GM18858 (cell line): ENCODE results near the gene SLC15A5.

Source experiments
- ATAC-seq: cut with Tn5 transposase; IDR thresholded peaks from one replicate; pipeline ENCODE4 v1.9.1; 2021; ENCODE audit not compliant: unreplicated experiment

Gene SLC15A5

GRCh38 chr12:16277585-16277984 is at the start of gene SLC15A5:
TSS of gene SLC15A5 (minus strand) at chr12:16277685. CDS start at chr12:16277685, 0 bp downstream.
- no peak for ATAC-seq

GRCh38 chr12:16325426-16325825 is 47.9 kb upstream of the SLC15A5 start:
- ATAC-seq = no peak

GRCh38 chr12:16324772-16325171 is 47.3 kb upstream of the SLC15A5 start:
- ATAC-seq = no peak

- no peak for ATAC-seq
Measured at GRCh38 chr12:16324272-16324671, 46.8 kb upstream of the SLC15A5 start.

- ATAC-seq = no peak
Measured at GRCh38 chr12:16323638-16324037, 46.2 kb upstream of the SLC15A5 start.

GRCh38 chr12:16323010-16323409 is 45.5 kb upstream of the SLC15A5 start:
- no peak for ATAC-seq

GRCh38 chr12:16310934-16311333 is 33.4 kb upstream of the SLC15A5 start:
- ATAC-seq = no peak

GRCh38 chr12:16307856-16308475 is 30.5 kb upstream of the SLC15A5 start:
- ATAC-seq = no peak

- no peak for ATAC-seq
Measured at GRCh38 chr12:16303939-16304338, 26.5 kb upstream of the SLC15A5 start.

GRCh38 chr12:16300736-16301135 is 23.3 kb upstream of the SLC15A5 start:
- ATAC-seq = no peak

- no peak for ATAC-seq
Measured at GRCh38 chr12:16300122-16300521, 22.6 kb upstream of the SLC15A5 start.

- no peak for ATAC-seq
Measured at GRCh38 chr12:16299403-16299802, 21.9 kb upstream of the SLC15A5 start.

GRCh38 chr12:16297521-16297920 is 20.0 kb upstream of the SLC15A5 start:
- no peak for ATAC-seq

GRCh38 chr12:16294376-16294956 is 17.0 kb upstream of the SLC15A5 start:
- ATAC-seq = no peak

GRCh38 chr12:16291032-16291431 is 13.5 kb upstream of the SLC15A5 start:
- no peak for ATAC-seq

GRCh38 chr12:16285586-16285985 is 8.1 kb upstream of the SLC15A5 start:
- no peak for ATAC-seq

- no peak for ATAC-seq
Measured at GRCh38 chr12:16282978-16283377, 5.5 kb upstream of the SLC15A5 start.

GRCh38 chr12:16282081-16282480 is 4.6 kb upstream of the SLC15A5 start:
- ATAC-seq = no peak

GRCh38 chr12:16281157-16281556 is 3.7 kb upstream of the SLC15A5 start:
- no peak for ATAC-seq

GRCh38 chr12:16272222-16272621 is 5.3 kb downstream of the SLC15A5 start:
- ATAC-seq = no peak

GRCh38 chr12:16271062-16271461 is 6.4 kb downstream of the SLC15A5 start:
- no peak for ATAC-seq

- no peak for ATAC-seq
Measured at GRCh38 chr12:16269946-16270345, 7.5 kb downstream of the SLC15A5 start.

GRCh38 chr12:16266085-16266484 is 11.4 kb downstream of the SLC15A5 start:
- no peak for ATAC-seq
